Fibroblast of pulmonary artery (primary cell): Measurements from ENCODE around the gene CRNKL1.

Source experiments
- DNase-seq: peaks from one replicate; pipeline ENCODE4 v3.0.0-alpha.2; 2010; ENCODE audit warnings: low read depth
- H3K4me3 ChIP-seq: replicated peaks from 2 replicates; pipeline ENCODE4 v1.5.1; 2011; ENCODE audit warnings: low read depth, mild to moderate bottlenecking, control low read depth, low read length, moderate library complexity
- CTCF ChIP-seq: IDR thresholded peaks from 2 replicates; pipeline ENCODE4 v1.5.1; 2011; ENCODE audit warnings: mild to moderate bottlenecking, control low read depth, low read length, inconsistent platforms; ENCODE audit errors: missing control alignments

Gene CRNKL1

DNA sequence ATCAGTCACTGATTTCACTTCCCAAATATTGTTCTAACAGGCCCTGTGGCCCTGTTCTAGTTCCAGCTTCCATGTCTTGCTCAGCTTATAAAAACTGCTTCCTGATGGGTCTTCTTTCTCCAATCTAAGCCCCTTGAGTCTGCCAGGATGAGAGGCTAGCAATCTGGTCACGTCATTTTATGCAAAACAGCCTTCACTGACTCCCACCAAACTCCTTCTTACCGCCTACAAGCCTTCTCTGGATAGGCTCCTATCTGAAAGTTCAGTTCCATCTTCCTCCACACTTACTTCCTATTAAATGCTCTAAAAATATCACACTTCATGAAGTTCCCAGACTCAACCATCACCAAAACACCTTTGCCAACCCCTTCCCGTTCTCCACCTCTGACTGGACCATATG, 15.5 kb downstream of the CRNKL1 start:
- TF ChIP-seq CTCF, result no peak
- no peak for DNase-seq
- H3K4me3 ChIP-seq, result no peak overlapping the region

- TF ChIP-seq CTCF, result no peak
- no peak for DNase-seq
- no peak overlapping the region for H3K4me3 ChIP-seq
These were observed 17.8 kb downstream of the CRNKL1 start for GRCh38 chr20:20034486-20034885.

- DNase-seq, result no peak
- no peak for TF ChIP-seq CTCF
- no peak overlapping the region for H3K4me3 ChIP-seq
These were observed 20.5 kb downstream of the CRNKL1 start for GRCh38 chr20:20031790-20032189.

DNA sequence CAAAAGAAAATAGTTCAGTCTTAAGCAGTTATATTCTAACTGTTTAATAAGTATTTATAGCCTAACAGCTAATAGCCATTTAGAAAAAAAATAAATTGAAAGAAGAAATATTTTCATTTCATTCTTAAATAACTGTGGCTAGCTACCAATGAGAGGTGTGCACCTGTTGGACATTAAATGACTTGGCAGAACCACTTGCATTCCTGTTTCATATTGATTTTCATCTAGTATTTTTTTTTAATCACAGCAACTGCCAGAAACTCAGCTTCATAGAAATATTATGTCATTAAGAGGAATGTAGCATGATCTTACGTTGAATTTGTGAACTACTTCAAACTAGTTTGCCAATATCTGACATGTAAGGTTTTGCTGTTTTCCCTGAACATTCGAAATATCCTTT, 25.0 kb downstream of the CRNKL1 start:
- H3K4me3 ChIP-seq, result no peak overlapping the region
- TF ChIP-seq CTCF, result no peak
- DNase-seq, result no peak

DNA sequence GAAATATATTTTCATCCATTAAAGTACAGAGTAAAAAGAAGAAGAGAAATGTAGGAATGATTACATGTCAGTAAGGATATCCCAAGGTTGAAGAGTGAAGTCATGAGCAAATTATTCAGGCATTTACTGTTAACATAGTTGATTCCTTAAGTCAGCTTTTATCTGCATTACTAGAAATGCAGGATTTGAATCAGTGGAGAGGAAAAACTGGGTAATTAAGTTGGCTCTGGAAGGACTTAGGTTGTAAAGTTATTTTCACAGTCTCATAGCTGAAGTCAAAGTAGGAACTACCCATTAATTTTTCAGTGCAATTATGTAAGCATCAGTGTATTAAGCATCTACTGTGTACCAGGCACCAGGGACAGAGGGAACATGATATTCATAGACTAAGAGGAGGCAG, 27.3 kb downstream of the CRNKL1 start:
- no peak overlapping the region for H3K4me3 ChIP-seq
- no peak for TF ChIP-seq CTCF
- DNase-seq, result peak; percentile 17

GRCh38 chr20:20023395-20023794, 28.9 kb downstream of the CRNKL1 start:
- no peak overlapping the region for H3K4me3 ChIP-seq
- DNase-seq, result no peak
- TF ChIP-seq CTCF, result no peak

DNA sequence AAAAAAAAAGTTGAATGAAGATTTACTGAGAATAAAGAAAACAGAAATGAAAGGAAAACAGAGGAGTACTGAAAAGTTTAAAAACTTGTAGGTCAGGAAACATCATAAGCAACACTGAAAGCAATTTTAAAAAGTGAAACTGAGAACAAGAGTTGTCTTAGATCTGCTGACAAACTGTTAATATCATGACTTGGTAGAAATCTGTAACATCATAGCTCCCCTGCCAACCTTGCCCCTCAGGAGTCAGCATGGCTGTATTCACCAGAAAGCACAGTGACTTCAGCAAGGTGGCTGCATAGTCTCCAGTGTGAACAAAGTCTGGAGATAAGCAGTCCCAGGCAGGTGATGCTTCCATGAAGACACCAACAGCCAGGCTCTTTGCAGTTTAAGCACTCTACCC, 29.8 kb downstream of the CRNKL1 start:
- no peak for TF ChIP-seq CTCF
- H3K4me3 ChIP-seq, result no peak overlapping the region
- DNase-seq, result no peak
